HFFc6 (cell line): ENCODE data around the gene JAKMIP2. TPM values are rescaled to one million over a fixed set of nuclear protein-coding genes. Genes with fewer than 3 reads are reported as not detected.

ENCODE experiments used
- DNase-seq: peaks from one replicate; pipeline ENCODE4 v3.0.0-alpha.2; 2018
- H3K27ac Mint-ChIP-seq: 2 replicates; pipeline ENCODE4 v1.8.0; 2020; ENCODE audit warnings: mild to moderate bottlenecking, mixed read lengths
- H3K27me3 Mint-ChIP-seq: 2 replicates; pipeline ENCODE4 v1.8.0; 2021; ENCODE audit warnings: mild to moderate bottlenecking, moderate library complexity, mixed read lengths; ENCODE audit not compliant: insufficient read depth
- H3K36me3 Mint-ChIP-seq: 2 replicates; pipeline ENCODE4 v1.8.0; 2021; ENCODE audit warnings: low read depth, mixed read lengths
- H3K4me1 Mint-ChIP-seq: 2 replicates; pipeline ENCODE4 v1.8.0; 2020; ENCODE audit warnings: low read depth, mixed read lengths
- H3K4me3 Mint-ChIP-seq: 2 replicates; pipeline ENCODE4 v1.8.0; 2020; ENCODE audit warnings: mild to moderate bottlenecking, moderate library complexity, mixed read lengths
- H3K9me3 Mint-ChIP-seq: 2 replicates; pipeline ENCODE4 v1.8.0; 2020; ENCODE audit warnings: mild to moderate bottlenecking, mixed read lengths
- total RNA-seq, 6 experiments: library from RNA; stranded (reverse); fragmentation: NEBNext Ultra II Directional; extraction: Animal tissue kit (Norgen Biotek cat#: 25700); gene quantifications; 2 replicates in 1 of 6; 3 replicates in 5 of 6; pipeline ENCODE4 v1.2.3, GENCODE V29; 2021
- TF ChIP-seq, protein P1 (sequence below): fragments of 200-600 bp; sonication (generic); IDR thresholded peaks from 2 replicates; pipeline ENCODE4 v1.5.0; 2021; ENCODE audit warnings: antibody characterized with exemption, mild to moderate bottlenecking

The JAKMIP2 gene
- total RNA-seq, 6 experiments from 2014 or later = not detected

- H3K9me3 Mint-ChIP-seq = no peaks in the 10 kb centered on the region
- H3K4me3 Mint-ChIP-seq = no peak overlapping the region
- no peaks in the 10 kb centered on the region for H3K4me1 Mint-ChIP-seq
- no peak for DNase-seq
- no peaks in the 10 kb centered on the region for H3K36me3 Mint-ChIP-seq
- TF ChIP-seq, protein P1, sequence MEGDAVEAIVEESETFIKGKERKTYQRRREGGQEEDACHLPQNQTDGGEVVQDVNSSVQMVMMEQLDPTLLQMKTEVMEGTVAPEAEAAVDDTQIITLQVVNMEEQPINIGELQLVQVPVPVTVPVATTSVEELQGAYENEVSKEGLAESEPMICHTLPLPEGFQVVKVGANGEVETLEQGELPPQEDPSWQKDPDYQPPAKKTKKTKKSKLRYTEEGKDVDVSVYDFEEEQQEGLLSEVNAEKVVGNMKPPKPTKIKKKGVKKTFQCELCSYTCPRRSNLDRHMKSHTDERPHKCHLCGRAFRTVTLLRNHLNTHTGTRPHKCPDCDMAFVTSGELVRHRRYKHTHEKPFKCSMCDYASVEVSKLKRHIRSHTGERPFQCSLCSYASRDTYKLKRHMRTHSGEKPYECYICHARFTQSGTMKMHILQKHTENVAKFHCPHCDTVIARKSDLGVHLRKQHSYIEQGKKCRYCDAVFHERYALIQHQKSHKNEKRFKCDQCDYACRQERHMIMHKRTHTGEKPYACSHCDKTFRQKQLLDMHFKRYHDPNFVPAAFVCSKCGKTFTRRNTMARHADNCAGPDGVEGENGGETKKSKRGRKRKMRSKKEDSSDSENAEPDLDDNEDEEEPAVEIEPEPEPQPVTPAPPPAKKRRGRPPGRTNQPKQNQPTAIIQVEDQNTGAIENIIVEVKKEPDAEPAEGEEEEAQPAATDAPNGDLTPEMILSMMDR = no peak
- no peaks in the 10 kb centered on the region for H3K27me3 Mint-ChIP-seq
- no peak overlapping the region for H3K27ac Mint-ChIP-seq
Measured at GRCh38 chr5:147708708-147709107, 73.8 kb downstream of the JAKMIP2 start.

DNA sequence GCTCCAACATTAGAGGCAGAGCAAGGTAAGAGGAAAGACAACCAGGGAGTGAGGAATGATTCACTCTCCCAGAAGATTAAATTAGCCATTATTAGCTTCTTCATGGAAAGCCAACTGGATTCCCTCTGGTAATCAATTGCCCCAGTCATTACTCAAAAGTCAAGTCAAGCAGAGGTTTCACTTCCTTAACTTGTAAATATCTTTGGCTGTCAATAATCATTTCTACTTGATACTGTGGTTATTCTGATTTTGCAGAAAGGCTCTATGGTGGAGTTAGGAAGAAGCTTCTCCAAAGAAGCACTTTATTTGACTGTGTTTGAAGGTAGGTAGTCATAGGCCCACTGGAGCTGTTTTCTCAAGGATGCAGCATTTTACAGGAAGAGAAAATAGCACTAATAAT, 78.0 kb downstream of the JAKMIP2 start:
- no peak for DNase-seq
- Mint-ChIP-seq H3K27ac (no peak overlapping the region), H3K27me3 (no peaks in the 10 kb centered on the region), H3K4me1 (no peaks in the 10 kb centered on the region), H3K9me3 (no peaks in the 10 kb centered on the region), H3K36me3 (no peaks in the 10 kb centered on the region), H3K4me3 (no peak overlapping the region)
- TF ChIP-seq, protein P1 = no peak

DNA sequence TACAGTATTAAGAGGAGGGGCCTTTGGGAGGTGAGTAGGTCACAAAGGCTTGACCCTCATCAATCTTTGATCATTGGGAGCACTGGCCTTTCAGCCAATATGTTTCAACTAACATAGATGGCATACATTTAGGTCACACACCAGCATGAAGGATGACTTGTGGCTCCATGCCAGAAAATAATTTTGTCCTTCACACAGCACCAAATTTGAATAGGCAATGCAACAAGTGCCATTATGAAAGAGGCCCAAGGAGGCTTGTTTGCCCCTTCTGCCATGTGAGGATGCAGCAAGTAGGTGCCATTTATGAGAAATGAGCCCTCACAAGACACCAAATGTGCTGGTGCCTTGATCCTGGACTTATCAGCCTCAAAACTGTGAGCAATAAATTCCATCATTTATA, 81.1 kb downstream of the JAKMIP2 start:
- H3K27ac Mint-ChIP-seq = no peak overlapping the region
- H3K4me3 Mint-ChIP-seq = no peak overlapping the region
- DNase-seq = no peak
- peaks cover 27% of the 10 kb centered on the region for H3K9me3 Mint-ChIP-seq
- no peaks in the 10 kb centered on the region for H3K27me3 Mint-ChIP-seq
- TF ChIP-seq, protein P1 = no peak
- no peaks in the 10 kb centered on the region for H3K36me3 Mint-ChIP-seq
- no peaks in the 10 kb centered on the region for H3K4me1 Mint-ChIP-seq

DNA sequence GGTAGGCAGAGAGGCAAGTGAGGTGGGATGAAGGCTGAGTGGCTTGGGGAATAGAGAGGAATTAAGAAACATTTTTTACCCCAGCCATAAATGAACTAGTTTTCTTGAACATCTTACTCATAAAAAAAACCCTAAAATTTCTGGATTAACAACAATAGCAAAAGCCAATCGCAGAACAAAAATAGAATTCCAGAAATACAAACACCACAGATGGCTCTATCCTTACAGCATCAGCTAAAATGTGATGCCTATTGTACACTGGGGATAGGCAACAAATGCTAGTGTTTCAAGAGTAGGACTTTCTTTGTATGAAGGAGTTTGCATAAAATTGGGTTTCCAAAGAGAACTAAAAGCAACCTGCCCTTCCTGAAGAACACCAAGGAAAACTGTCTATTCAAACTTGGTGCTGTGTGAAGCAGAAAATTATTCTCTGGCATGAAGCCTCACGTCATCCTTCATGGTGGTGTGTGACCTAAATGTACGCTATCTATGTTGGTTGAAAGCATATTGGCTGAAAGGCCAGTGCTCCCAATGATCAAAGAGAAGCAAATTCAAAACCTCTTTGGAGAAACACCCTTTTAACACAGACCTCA, 82.9 kb downstream of the JAKMIP2 start:
- no peak for DNase-seq
- no peak overlapping the region for H3K4me3 Mint-ChIP-seq
- no peaks in the 10 kb centered on the region for H3K4me1 Mint-ChIP-seq
- H3K36me3 Mint-ChIP-seq = no peaks in the 10 kb centered on the region
- peaks cover 28% of the 10 kb centered on the region for H3K9me3 Mint-ChIP-seq
- TF ChIP-seq, protein P1 = no peak
- no peak overlapping the region for H3K27ac Mint-ChIP-seq
- H3K27me3 Mint-ChIP-seq = no peaks in the 10 kb centered on the region

DNA sequence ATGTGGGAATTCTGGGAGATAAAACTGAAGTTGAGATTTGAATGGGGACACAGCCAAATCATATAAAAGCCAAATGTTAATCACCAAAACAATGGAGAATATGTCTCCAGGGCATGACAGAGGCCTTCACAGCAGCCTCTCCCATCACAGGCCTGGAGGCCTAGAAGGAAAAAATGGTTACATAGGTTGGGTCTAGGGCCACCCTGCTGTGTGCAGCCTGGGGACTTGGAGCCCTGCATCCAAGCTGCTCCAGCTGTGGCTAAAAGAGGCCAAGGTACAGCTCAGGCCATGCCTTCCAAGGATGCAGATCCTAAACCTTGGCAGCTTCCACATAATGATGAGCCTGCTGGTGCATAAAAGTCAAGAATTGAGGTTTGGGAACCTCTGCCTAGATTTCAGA, 85.1 kb downstream of the JAKMIP2 start:
- H3K27ac Mint-ChIP-seq = no peak overlapping the region
- H3K9me3 Mint-ChIP-seq = peaks cover 28% of the 10 kb centered on the region
- no peak for DNase-seq
- H3K36me3 Mint-ChIP-seq = no peaks in the 10 kb centered on the region
- TF ChIP-seq, protein P1 = no peak
- H3K4me1 Mint-ChIP-seq = no peaks in the 10 kb centered on the region
- no peaks in the 10 kb centered on the region for H3K27me3 Mint-ChIP-seq
- H3K4me3 Mint-ChIP-seq = no peak overlapping the region

- Mint-ChIP-seq H3K27me3 (no peaks in the 10 kb centered on the region), H3K36me3 (no peaks in the 10 kb centered on the region), H3K4me1 (no peaks in the 10 kb centered on the region), H3K27ac (no peak overlapping the region), H3K9me3 (peaks cover 28% of the 10 kb centered on the region), H3K4me3 (no peak overlapping the region)
- TF ChIP-seq, protein P1 = no peak
- DNase-seq = no peak
Measured at GRCh38 chr5:147694772-147695171, 87.8 kb downstream of the JAKMIP2 start.
